Measurements from ENCODE around the gene CCDC87.

GRCh38 chr11:66629356-66629755, 36.5 kb upstream of the CCDC87 start:
- TF ChIP-seq CTCF (IDR thresholded peaks at IDR 0.05) (no peak), ZFX (IDR thresholded peaks at IDR 0.05; ENCODE audit: borderline replicate concordance) (no peak)
